OCI-LY1 (cell line): ENCODE data around the gene PIK3C2G.

Experiments used
- EZH2 ChIP-seq: fragments of 200-600 bp; sonication (generic), shearing (Covaris generic); IDR thresholded peaks from 2 replicates; pipeline ENCODE4 v1.8.0; 2017; ENCODE audit warnings: borderline replicate concordance, mixed run types, mild to moderate bottlenecking, antibody characterized with exemption, low read length, moderate library complexity, mixed read lengths
- TF ChIP-seq, protein P1 (sequence below): fragments of 200-600 bp; sonication (generic), shearing (Covaris generic); IDR thresholded peaks from 2 replicates; pipeline ENCODE4 v1.5.1; 2017; ENCODE audit warnings: mild to moderate bottlenecking, antibody characterized with exemption, low read length, moderate library complexity, mixed read lengths

DNA sequence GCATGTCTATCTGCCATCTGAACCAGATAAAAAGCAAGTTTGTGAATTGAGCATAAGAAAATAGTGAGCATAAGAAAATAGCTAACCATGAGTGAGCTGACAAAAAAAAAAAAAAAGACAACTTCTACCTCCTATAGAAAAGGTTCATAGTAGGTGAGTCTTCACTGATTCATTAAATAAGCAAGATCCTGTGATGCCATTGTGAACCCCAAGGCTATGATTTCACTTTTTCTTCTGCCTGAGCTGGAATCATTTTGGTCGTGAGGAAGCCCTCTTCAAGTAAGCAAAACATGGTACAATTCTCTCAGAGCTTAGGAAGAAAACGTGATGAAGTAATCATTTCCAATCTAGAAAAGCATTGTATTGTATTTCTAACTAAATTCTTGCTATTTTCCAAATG is 1.2 kb downstream of the PIK3C2G start:
- no peak for TF ChIP-seq EZH2
- TF ChIP-seq, protein P1, sequence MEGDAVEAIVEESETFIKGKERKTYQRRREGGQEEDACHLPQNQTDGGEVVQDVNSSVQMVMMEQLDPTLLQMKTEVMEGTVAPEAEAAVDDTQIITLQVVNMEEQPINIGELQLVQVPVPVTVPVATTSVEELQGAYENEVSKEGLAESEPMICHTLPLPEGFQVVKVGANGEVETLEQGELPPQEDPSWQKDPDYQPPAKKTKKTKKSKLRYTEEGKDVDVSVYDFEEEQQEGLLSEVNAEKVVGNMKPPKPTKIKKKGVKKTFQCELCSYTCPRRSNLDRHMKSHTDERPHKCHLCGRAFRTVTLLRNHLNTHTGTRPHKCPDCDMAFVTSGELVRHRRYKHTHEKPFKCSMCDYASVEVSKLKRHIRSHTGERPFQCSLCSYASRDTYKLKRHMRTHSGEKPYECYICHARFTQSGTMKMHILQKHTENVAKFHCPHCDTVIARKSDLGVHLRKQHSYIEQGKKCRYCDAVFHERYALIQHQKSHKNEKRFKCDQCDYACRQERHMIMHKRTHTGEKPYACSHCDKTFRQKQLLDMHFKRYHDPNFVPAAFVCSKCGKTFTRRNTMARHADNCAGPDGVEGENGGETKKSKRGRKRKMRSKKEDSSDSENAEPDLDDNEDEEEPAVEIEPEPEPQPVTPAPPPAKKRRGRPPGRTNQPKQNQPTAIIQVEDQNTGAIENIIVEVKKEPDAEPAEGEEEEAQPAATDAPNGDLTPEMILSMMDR = no peak
